Epithelial cell of umbilical artery (primary cell): ENCODE results near the gene IL9. TPM values are rescaled to one million over a fixed set of nuclear protein-coding genes. Genes with fewer than 3 reads are reported as not detected.

Source experiments
- total RNA-seq: library from RNA; depleted of rRNA; stranded (reverse); fragments of >200 nt; gene quantifications from 2 replicates; pipeline ENCODE4 v1.2.3, GENCODE V29; 2014

IL9 gene
- not detected in 2 replicates for total RNA-seq

DNA sequence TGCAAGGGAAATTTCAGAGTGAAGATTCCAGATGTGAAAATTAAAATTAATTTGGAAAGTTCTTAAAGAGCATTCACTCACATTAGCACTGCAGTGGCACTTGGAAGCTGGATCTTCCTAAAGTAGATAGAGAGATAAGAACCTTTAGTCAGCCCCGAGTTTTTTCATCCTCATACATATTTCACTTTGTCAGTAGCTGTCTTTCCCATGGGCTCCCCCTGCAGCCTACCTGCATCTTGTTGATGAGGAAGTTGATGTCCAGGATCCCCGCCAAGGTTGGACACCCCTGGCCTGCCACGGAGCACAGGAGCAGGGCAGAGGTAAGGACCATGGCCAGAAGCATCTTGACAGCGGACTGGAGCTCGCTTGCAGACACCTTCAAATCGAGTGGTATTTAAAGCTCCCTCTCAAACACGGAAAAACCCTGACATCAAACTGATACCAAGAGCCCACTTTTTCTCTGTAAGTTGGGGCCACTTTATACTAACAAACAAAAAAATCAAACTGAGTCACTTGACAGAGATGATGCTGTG, at the start of gene IL9:
IL9 (minus strand) TSS at position 368 of the 533 bp plus-strand sequence; CDS start at position 343, 25 bp downstream.

Other genes starting within 250 kb of the IL9 start
- gene SLC25A48, start 61.2 kb downstream of the IL9 start, total RNA-seq, result not detected in 2 replicates
- not detected in 2 replicates for gene LECT2, start 59.1 kb upstream of the IL9 start, total RNA-seq
- 40.6 and 46.1 TPM in 2 replicates for gene TGFBI, start 133.1 kb upstream of the IL9 start, total RNA-seq
- gene SMAD5, start 237.0 kb upstream of the IL9 start, total RNA-seq, result 36.1 and 45.0 TPM in 2 replicates